GM10248 (cell line): ENCODE measurements around the gene TET3.
A peak's percentile ranks its signal among the peaks of the same experiment; 100 is the strongest.

ENCODE experiments used
- CTCF ChIA-PET: fragments of 300-600 bp; sonication (Branson Sonifier 250); formaldehyde crosslinking; extraction: SDS; loops from one replicate; lab custom pipeline; 2021; ENCODE audit warnings: antibody characterized with exemption; lab: Yijun Ruan, JAX
- POLR2A ChIA-PET: fragments of 350-650 bp; sonication (Branson Sonifier 250); formaldehyde crosslinking; extraction: SDS; loops from one replicate; lab custom pipeline; 2020; ENCODE audit warnings: antibody characterized with exemption; lab: Yijun Ruan, JAX
- DNase-seq: peaks from one replicate; pipeline ENCODE4 v3.0.0; 2012; ENCODE audit errors: extremely low spot score
- TF ChIP-seq, protein P1 (sequence below): IDR thresholded peaks from 2 replicates; pipeline ENCODE4 v1.5.1; 2012; ENCODE audit warnings: mild to moderate bottlenecking, low read depth; ENCODE audit errors: extremely low read depth, missing control alignments, control extremely low read depth

The TET3 gene

GRCh38 chr2:73979686-73980085, 5.0 kb upstream of the TET3 start:
- ChIA-PET CTCF (interaction anchor here (1.2 to 4.2 kb wide), 7 partner anchors 8 to 156 kb away, joined by 3 to 15 read pairs (median 4); no protein-coding TSS in a partner anchor), POLR2A (interaction anchor here (0.6 kb wide), 1 partner anchor 47 kb away, joined by 3 read pairs; no protein-coding TSS in a partner anchor)
- TF ChIP-seq, protein P1, sequence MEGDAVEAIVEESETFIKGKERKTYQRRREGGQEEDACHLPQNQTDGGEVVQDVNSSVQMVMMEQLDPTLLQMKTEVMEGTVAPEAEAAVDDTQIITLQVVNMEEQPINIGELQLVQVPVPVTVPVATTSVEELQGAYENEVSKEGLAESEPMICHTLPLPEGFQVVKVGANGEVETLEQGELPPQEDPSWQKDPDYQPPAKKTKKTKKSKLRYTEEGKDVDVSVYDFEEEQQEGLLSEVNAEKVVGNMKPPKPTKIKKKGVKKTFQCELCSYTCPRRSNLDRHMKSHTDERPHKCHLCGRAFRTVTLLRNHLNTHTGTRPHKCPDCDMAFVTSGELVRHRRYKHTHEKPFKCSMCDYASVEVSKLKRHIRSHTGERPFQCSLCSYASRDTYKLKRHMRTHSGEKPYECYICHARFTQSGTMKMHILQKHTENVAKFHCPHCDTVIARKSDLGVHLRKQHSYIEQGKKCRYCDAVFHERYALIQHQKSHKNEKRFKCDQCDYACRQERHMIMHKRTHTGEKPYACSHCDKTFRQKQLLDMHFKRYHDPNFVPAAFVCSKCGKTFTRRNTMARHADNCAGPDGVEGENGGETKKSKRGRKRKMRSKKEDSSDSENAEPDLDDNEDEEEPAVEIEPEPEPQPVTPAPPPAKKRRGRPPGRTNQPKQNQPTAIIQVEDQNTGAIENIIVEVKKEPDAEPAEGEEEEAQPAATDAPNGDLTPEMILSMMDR: no peak
- no peak for DNase-seq

DNA sequence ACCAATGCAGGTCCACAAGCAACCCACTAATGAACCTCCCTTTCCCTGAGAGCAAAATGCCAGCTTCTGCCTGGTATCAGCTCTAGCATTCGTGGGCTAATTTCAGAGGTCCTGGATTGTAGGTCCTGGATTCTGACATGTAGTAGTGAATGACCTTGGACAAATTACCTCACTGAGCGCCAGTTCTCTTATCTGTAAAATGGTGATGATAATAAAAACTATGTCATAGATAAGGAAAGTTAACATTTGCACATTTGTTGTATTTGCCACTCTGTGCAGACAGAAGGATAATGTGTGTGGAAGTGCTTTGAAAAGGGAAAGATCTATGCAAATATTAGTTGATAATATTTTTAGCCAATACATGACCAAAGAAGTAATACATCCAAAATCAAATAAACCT, 4.1 kb upstream of the TET3 start:
- TF ChIP-seq, protein P1: no peak
- POLR2A ChIA-PET: interaction anchor here (1.2 kb wide), 1 partner anchor 11 kb away, joined by 3 read pairs; no protein-coding TSS in a partner anchor
- CTCF ChIA-PET: interaction anchor here (1.1 to 4.2 kb wide), 3 partner anchors 10 to 25 kb away, joined by 3 to 15 read pairs (median 4); no protein-coding TSS in a partner anchor
- DNase-seq: no peak

- TF ChIP-seq, protein P1: no peak
- ChIA-PET CTCF (interaction anchor here (1.0 to 4.2 kb wide), 5 partner anchors 11 to 154 kb away, joined by 3 to 15 read pairs (median 4); no protein-coding TSS in a partner anchor), POLR2A (interaction anchor here (1.2 kb wide), 1 partner anchor 12 kb away, joined by 3 read pairs; no protein-coding TSS in a partner anchor)
- DNase-seq: peak; percentile 70
These were observed 3.4 kb upstream of the TET3 start for GRCh38 chr2:73981081-73982001.

DNA sequence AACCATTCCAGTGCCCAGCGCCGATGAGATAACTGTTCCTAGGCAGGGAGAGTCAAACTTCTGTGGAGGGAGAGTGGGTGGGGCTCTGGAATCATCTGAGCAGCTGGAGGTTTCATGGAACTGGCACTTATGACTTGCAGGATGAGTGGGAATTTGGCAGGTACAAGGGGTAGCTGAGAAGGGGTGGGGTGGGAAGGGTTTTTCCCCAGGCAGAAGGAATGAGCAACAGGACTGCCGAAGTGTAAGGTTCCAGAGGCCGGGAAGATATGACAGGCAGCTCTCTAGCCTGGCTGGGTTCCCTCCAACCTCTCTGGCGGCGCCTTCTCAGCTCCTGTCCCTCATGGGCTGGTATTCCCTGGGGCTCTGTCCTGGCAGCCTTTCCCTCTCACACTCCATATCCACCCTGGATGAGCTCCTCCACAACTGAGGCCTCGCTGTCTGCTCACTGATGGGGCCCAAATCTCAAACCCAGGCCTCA, 2.5 kb upstream of the TET3 start:
- TF ChIP-seq, protein P1: no peak
- CTCF ChIA-PET: interaction anchor here (1.0 to 4.2 kb wide), 5 partner anchors 11 to 155 kb away, joined by 3 to 15 read pairs (median 4); no protein-coding TSS in a partner anchor
- no peak for DNase-seq
- POLR2A ChIA-PET: no interaction called here

- CTCF ChIA-PET: interaction anchor here (1.3 kb wide), 1 partner anchor 62 kb away, joined by 4 read pairs; no protein-coding TSS in a partner anchor
- DNase-seq: no peak
- TF ChIP-seq, protein P1: no peak
- POLR2A ChIA-PET: no interaction called here
These were observed 1.1 kb upstream of the TET3 start for GRCh38 chr2:73983322-73984202.
